A673 (cell line): ENCODE measurements around the gene MRM2. TPM values are rescaled to one million over a fixed set of nuclear protein-coding genes. Genes with fewer than 3 reads are reported as not detected.

Experiments used
- BruUV-seq: library from RNA; stranded (reverse); fragments of 400-500 nt; replicated peaks from 2 replicates; lab custom pipeline; 2021; lab: Mats Ljungman, UMichigan
- CTCF ChIA-PET: fragments of 300-600 bp; sonication (Branson Sonifier 250); formaldehyde crosslinking; loops from one replicate; lab custom pipeline; 2022; ENCODE audit warnings: antibody characterized with exemption; lab: Charles Lee
- POLR2A ChIA-PET: fragments of 300-600 bp; sonication (Branson Sonifier 250); formaldehyde crosslinking; loops from one replicate; lab custom pipeline; 2022; ENCODE audit warnings: antibody characterized with exemption; ENCODE audit not compliant: low non-redundant PET; lab: Charles Lee
- DNase-seq: peaks from one replicate; pipeline ENCODE4 v3.0.0-alpha.2; 2015; ENCODE audit warnings: low spot score
- H3K27ac ChIP-seq: fragments of 200-600 bp; sonication (generic); 2 replicates; pipeline ENCODE4 v1.5.1; 2016; ENCODE audit warnings: mixed run types, low read depth, mild to moderate bottlenecking, mixed read lengths, antibody characterized with exemption, low read length; ENCODE audit not compliant: poor library complexity, severe bottlenecking
- H3K27me3 ChIP-seq: fragments of 200-600 bp; sonication (generic); replicated peaks from 2 replicates; pipeline ENCODE4 v1.6.1; 2017; ENCODE audit warnings: mixed run types, low read depth, mild to moderate bottlenecking, mixed read lengths, antibody characterized with exemption, low read length; ENCODE audit not compliant: insufficient read depth, poor library complexity
- H3K36me3 ChIP-seq: fragments of 200-600 bp; sonication (generic); 2 replicates; pipeline ENCODE4 v1.6.1; 2016; ENCODE audit warnings: mixed run types, mild to moderate bottlenecking, mixed read lengths, antibody characterized with exemption, low read length; ENCODE audit not compliant: insufficient read depth, poor library complexity, severe bottlenecking
- H3K4me1 ChIP-seq: fragments of 200-600 bp; sonication (generic); 2 replicates; pipeline ENCODE4 v1.6.1; 2017; ENCODE audit warnings: mixed run types, mild to moderate bottlenecking, mixed read lengths, antibody characterized with exemption, low read length; ENCODE audit not compliant: insufficient read depth, poor library complexity, severe bottlenecking
- H3K4me3 ChIP-seq: fragments of 200-600 bp; sonication (generic); 2 replicates; pipeline ENCODE4 v1.5.1; 2016; ENCODE audit warnings: low read depth, mixed run types, mild to moderate bottlenecking, mixed read lengths, low read length; ENCODE audit not compliant: poor library complexity, severe bottlenecking
- H3K9me3 ChIP-seq: fragments of 200-600 bp; sonication (generic); 2 replicates; pipeline ENCODE4 v1.6.1; 2016; ENCODE audit warnings: mixed run types, low read depth, mild to moderate bottlenecking, mixed read lengths, antibody characterized with exemption, low read length; ENCODE audit not compliant: poor library complexity, severe bottlenecking
- CTCF ChIP-seq: fragments of 300-800, 200-600 bp; sonication (generic); conservative IDR thresholded peaks from 2 replicates; pipeline ENCODE4 v1.5.1; 2017; ENCODE audit warnings: low read depth, mild to moderate bottlenecking, antibody characterized with exemption, low read length, moderate library complexity, mixed read lengths
- EZH2 ChIP-seq: fragments of 200-600 bp; sonication (generic); IDR thresholded peaks from 2 replicates; pipeline ENCODE4 v1.6.1; 2017; ENCODE audit warnings: borderline replicate concordance, low read depth, mild to moderate bottlenecking, mixed read lengths, antibody characterized with exemption, low read length; ENCODE audit not compliant: poor library complexity, severe bottlenecking
- intact Hi-C: fragments of 100-400 bp; cut with micrococcal nuclease; formaldehyde crosslinking; loops from one replicate; pipeline ENCODE4 v1.10.0; 2022; ENCODE audit not compliant: unreplicated experiment
- total RNA-seq: library from RNA; stranded (reverse); gene quantifications from 2 replicates; pipeline ENCODE4 v1.2.3, GENCODE V29; 2021

MRM2 gene
- total RNA-seq, 1 experiment from 2014 or later = 50.4 TPM

- BruUV-seq = no TSS peak
- POLR2A ChIA-PET = no interaction called here
- Histone ChIP-seq H3K9me3 (no peaks in the 10 kb centered on the region), H3K4me3 (no peak overlapping the region), H3K27ac (no peak overlapping the region), H3K27me3 (no peaks in the 10 kb centered on the region), H3K4me1 (no peaks in the 10 kb centered on the region), H3K36me3 (peaks cover 2% of the 10 kb centered on the region)
- no peak for TF ChIP-seq CTCF
- TF ChIP-seq EZH2 = no peak
- intact Hi-C loops = no loop called here
- CTCF ChIA-PET = no interaction called here
- no peak for DNase-seq
Measured at GRCh38 chr7:2254429-2255144, 12.6 kb upstream of the MRM2 start.

DNA sequence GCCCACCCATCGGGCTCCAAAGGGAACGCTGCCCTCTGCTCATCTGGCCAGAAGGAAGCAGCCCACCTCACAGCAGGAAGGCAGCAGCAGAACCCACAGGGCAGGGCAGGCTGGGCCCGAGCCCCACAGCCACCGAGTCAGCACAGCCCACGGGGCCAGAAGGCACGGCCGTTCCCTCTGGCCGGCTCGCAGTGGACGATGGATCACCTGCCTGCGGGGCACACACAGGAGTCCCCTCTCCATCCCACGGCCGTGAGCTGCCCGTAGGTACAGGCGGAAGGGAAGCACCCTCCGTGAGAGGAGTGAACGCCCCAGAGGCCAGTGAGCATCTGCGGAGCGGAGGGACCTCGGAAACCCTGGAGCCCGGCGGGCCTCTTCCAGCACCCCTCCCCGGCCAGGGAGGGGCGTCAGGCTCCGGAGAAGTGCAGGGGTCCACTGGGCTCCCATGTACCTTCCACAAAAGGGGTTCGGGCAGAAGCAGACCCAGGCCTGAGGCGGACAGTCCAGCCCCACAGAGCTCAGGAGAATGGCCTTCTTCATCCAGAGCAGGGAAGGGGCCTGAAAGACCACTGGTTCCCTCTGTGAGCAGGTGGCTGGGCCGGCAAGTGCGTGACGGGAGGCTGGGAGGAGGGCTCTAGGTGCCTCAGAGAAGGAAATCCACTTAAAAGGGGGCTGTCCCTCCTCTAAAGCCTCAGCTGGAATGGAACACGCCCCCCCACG is 11.7 kb upstream of the MRM2 start:
- TF ChIP-seq EZH2 (no peak), CTCF (no peak)
- Histone ChIP-seq H3K36me3 (peaks cover 2% of the 10 kb centered on the region), H3K9me3 (no peaks in the 10 kb centered on the region), H3K27me3 (no peaks in the 10 kb centered on the region), H3K4me3 (no peak overlapping the region), H3K27ac (no peak overlapping the region), H3K4me1 (no peaks in the 10 kb centered on the region)
- ChIA-PET POLR2A (no interaction called here), CTCF (no interaction called here)
- intact Hi-C loops = no loop called here
- BruUV-seq = no TSS peak
- no peak for DNase-seq

- Histone ChIP-seq H3K27me3 (no peaks in the 10 kb centered on the region), H3K9me3 (no peaks in the 10 kb centered on the region), H3K4me1 (no peaks in the 10 kb centered on the region), H3K27ac (no peak overlapping the region), H3K36me3 (peaks cover 2% of the 10 kb centered on the region), H3K4me3 (no peak overlapping the region)
- no TSS peak for BruUV-seq
- TF ChIP-seq CTCF (no peak), EZH2 (no peak)
- ChIA-PET POLR2A (no interaction called here), CTCF (no interaction called here)
- intact Hi-C loops = no loop called here
- no peak for DNase-seq
Measured at GRCh38 chr7:2253021-2253420, 11.0 kb upstream of the MRM2 start.
